Measurements from ENCODE around the gene ASPA.

GRCh38 chr17:3527896-3528295, 52.1 kb downstream of the ASPA start:
- TF ChIP-seq CTCF (tag by site-specific recombination; IDR thresholded peaks at IDR 0.05) (no peak), ZNF433 (tag by site-specific recombination; IDR thresholded peaks at IDR 0.05; ENCODE audit: low read depth) (no peak), ZNF335 (tag by site-specific recombination; conservative IDR thresholded peaks at IDR 0.05) (no peak), ZNF449 (tag by site-specific recombination; IDR thresholded peaks at IDR 0.05) (no peak), SCRT1 (tag by site-specific recombination; IDR thresholded peaks at IDR 0.05; ENCODE audit: borderline replicate concordance) (no peak), PATZ1 (tag by site-specific recombination; IDR thresholded peaks at IDR 0.05) (no peak), KLF9 (tag by site-specific recombination; IDR thresholded peaks at IDR 0.05; ENCODE audit: low read depth) (no peak), ZNF549 (tag by site-specific recombination; IDR thresholded peaks at IDR 0.05) (no peak)
